K562 (cell line): ENCODE results near the gene VDAC2. TPM values are rescaled to one million over a fixed set of nuclear protein-coding genes. Genes with fewer than 3 reads are reported as not detected.

ENCODE experiments used
- DPF2 ChIP-seq: fragments of 450-650 bp; IDR thresholded peaks from 2 replicates; pipeline ENCODE4 v1.6.1; 2016
- ETV1 ChIP-seq: fragments of 450-650 bp; conservative IDR thresholded peaks from 2 replicates; pipeline ENCODE4 v1.6.1; 2016; ENCODE audit warnings: missing genetic modification characterization, control low read depth, low read depth, missing compliant biosample characterization
- HOMEZ ChIP-seq: fragments of 250-450 bp; sonication (Bioruptor Pico); IDR thresholded peaks from 2 replicates; pipeline ENCODE4 v1.4.0; 2020; ENCODE audit warnings: mild to moderate bottlenecking, moderate library complexity
- KLF13 ChIP-seq: fragments of 450-650 bp; IDR thresholded peaks from 2 replicates; pipeline ENCODE4 v1.6.1; 2016; ENCODE audit warnings: missing genetic modification characterization, low read depth, mild to moderate bottlenecking, missing compliant biosample characterization, moderate library complexity, borderline replicate concordance
- L3MBTL2 ChIP-seq: fragments of 450-650 bp; IDR thresholded peaks from 2 replicates; pipeline ENCODE4 v1.6.1; 2016; ENCODE audit warnings: mild to moderate bottlenecking, moderate library complexity
- NELFE ChIP-seq: IDR thresholded peaks from 2 replicates; pipeline ENCODE4 v1.6.1; 2011; ENCODE audit warnings: mild to moderate bottlenecking; ENCODE audit not compliant: insufficient read depth, insufficient read length
- PHF8 ChIP-seq: fragments of 200-600 bp; sonication (generic); IDR thresholded peaks from 2 replicates; pipeline ENCODE4 v1.6.1; 2012; ENCODE audit warnings: mixed run types, mild to moderate bottlenecking, inconsistent platforms, low read length, moderate library complexity, borderline replicate concordance
- PHTF2 ChIP-seq: fragments of 250-450 bp; sonication (Bioruptor Pico); IDR thresholded peaks from 2 replicates; pipeline ENCODE4 v1.5.0; 2021; ENCODE audit warnings: mild to moderate bottlenecking
- POLR2G ChIP-seq: fragments of 200-400 bp; formaldehyde crosslinking; IDR thresholded peaks from 2 replicates; pipeline ENCODE4 v1.6.1; 2017; ENCODE audit warnings: low read depth, mild to moderate bottlenecking, antibody characterized with exemption, low read length, moderate library complexity
- POLR3A ChIP-seq: IDR thresholded peaks from 2 replicates; pipeline ENCODE4 v1.6.1; 2011; ENCODE audit warnings: borderline replicate concordance, mild to moderate bottlenecking, moderate library complexity; ENCODE audit not compliant: insufficient read length, insufficient read depth; ENCODE audit errors: extremely low read depth
- RAD51 ChIP-seq: fragments of 450-650 bp; IDR thresholded peaks from 2 replicates; pipeline ENCODE4 v1.7.1; 2016; ENCODE audit warnings: low read depth, mild to moderate bottlenecking, borderline replicate concordance
- RB1 ChIP-seq: fragments of 450-650 bp; IDR thresholded peaks from 2 replicates; pipeline ENCODE4 v1.6.1; 2017; ENCODE audit warnings: low read depth, mild to moderate bottlenecking
- TCF3 ChIP-seq: sonication (generic); formaldehyde crosslinking; IDR thresholded peaks from 2 replicates; pipeline ENCODE4 v1.4.0; 2020; ENCODE audit warnings: mild to moderate bottlenecking, missing genetic modification reagents
- TCF7L2 ChIP-seq: fragments of 150-350 bp; IDR thresholded peaks from 2 replicates; pipeline ENCODE4 v1.6.1; 2016; ENCODE audit warnings: low read depth, mild to moderate bottlenecking, low read length, moderate library complexity
- UBTF ChIP-seq, 2 experiments: IDR thresholded peaks; 2 replicates each; pipeline ENCODE4 v1.6.1; 2012; ENCODE audit warnings: improper control_type of control experiment in 2 of 2, low read depth in 2 of 2, low read length in 2 of 2, borderline replicate concordance in 1 of 2
- ZNF592 ChIP-seq: fragments of 450-650 bp; IDR thresholded peaks from 2 replicates; pipeline ENCODE4 v1.6.1; 2017; ENCODE audit warnings: antibody characterized with exemption, mild to moderate bottlenecking
- ZNF75A ChIP-seq: fragments of 450-650 bp; formaldehyde crosslinking; IDR thresholded peaks from 2 replicates; pipeline ENCODE4 v1.4.0; 2020; ENCODE audit warnings: mild to moderate bottlenecking
- polyA plus RNA-seq, 8 experiments: library from polyadenylated mRNA; depleted of rRNA in 4 of 8; stranded (reverse) in 5 of 8; unstranded in 3 of 8; fragments of >200 nt; fragmentation: Nextera tagmentation in 2 of 8; fragmentation: Illumina TruSeq in 1 of 8; extraction: Ambion mirVana in 2 of 8; extraction: Trizol in 1 of 8; gene quantifications; 2 replicates each; pipeline versions ENCODE4 v1.2.1 to v1.2.3, GENCODE V29; 2011 to 2014; ENCODE audit warnings: inconsistent platforms in 1 of 8, missing spikeins in 1 of 8
- total RNA-seq, 7 experiments: library from RNA; depleted of rRNA in 6 of 7; stranded (reverse); fragments of >200 nt in 6 of 7; fragmentation: Illumina TruSeq in 2 of 7; extraction: Trizol in 2 of 7; gene quantifications; 2 replicates each; pipeline versions ENCODE4 v1.2.1 to v1.2.3, GENCODE V29; 2011 to 2021; ENCODE audit warnings: low replicate concordance in 1 of 7

VDAC2 gene
- total and polyA plus RNA-seq, 9 of the 15 experiments (the other 6 are each of a cell fraction or from before 2014, with no cell fraction given), result 139 to 450 (median 250) TPM

GRCh38 chr10:75235375-75236177 is 25.0 kb downstream of the VDAC2 start, which contains the start of gene COMTD1 (continued):
- TF ChIP-seq POLR3A, result no peak
- no peak for TF ChIP-seq NELFE
- peak; percentile 89 for TF ChIP-seq RAD51
- TF ChIP-seq ETV1 (tag), result 0 out of 2 replicates have a peak, but pooled peaks have one; percentile 19
- TF ChIP-seq POLR2G, result peak; percentile 81
- no peak for TF ChIP-seq DPF2
- peak; percentile 44; the same call in 1 of the 2 replicates for TF ChIP-seq PHF8
- TF ChIP-seq HOMEZ (CRISPR knock-in tag), result no peak
- TF ChIP-seq ZNF75A, result no peak
- TF ChIP-seq L3MBTL2, result no peak
- TF ChIP-seq TCF7L2, result no peak
- peak in 1 of 2 experiments; percentile 50; a peak in 1 of 4 replicates for TF ChIP-seq UBTF (IDR thresholded peaks at IDR 0.05; ENCODE audit: borderline replicate concordance in 1 of 2, low read depth in 2 of 2, low read length in 2 of 2)
- no peak for TF ChIP-seq PHTF2 (CRISPR knock-in tag)
- 0 out of 2 replicates have a peak, but pooled peaks have one; percentile 12 for TF ChIP-seq KLF13 (tag)
- peak; percentile 100 for TF ChIP-seq RB1
- peak; percentile 89 for TF ChIP-seq ZNF592
- no peak for TF ChIP-seq TCF3
